Astrocyte (in vitro differentiated cells and primary cell): ENCODE results near the gene TFEC. TPM values are rescaled to one million over a fixed set of nuclear protein-coding genes. Genes with fewer than 3 reads are reported as not detected.

ENCODE experiments used
- DNase-seq: peaks from one replicate; pipeline ENCODE4 v3.0.0-alpha.2; 2010; ENCODE audit warnings: low read depth
- FAIRE-seq: peaks from 2 replicates; lab custom pipeline; 2011; peaks lifted over from hg19 to GRCh38; lab: Jason Lieb, UNC
- H2AFZ ChIP-seq: 2 replicates; pipeline ENCODE4 v1.6.0; 2012; ENCODE audit warnings: low read depth, low read length, inconsistent platforms
- H3K27ac ChIP-seq: 2 replicates; pipeline ENCODE4 v1.5.1; 2011; ENCODE audit warnings: low read depth, low read length, inconsistent platforms
- H3K27me3 ChIP-seq: 2 replicates; pipeline ENCODE4 v1.6.0; 2011; ENCODE audit warnings: low read length, inconsistent platforms; ENCODE audit not compliant: insufficient read depth
- H3K36me3 ChIP-seq: 2 replicates; pipeline ENCODE4 v1.5.1; 2011; ENCODE audit warnings: low read length, inconsistent platforms; ENCODE audit not compliant: insufficient read depth
- H3K4me1 ChIP-seq: 2 replicates; pipeline ENCODE4 v1.5.1; 2011; ENCODE audit warnings: low read length, inconsistent platforms; ENCODE audit not compliant: insufficient read depth
- H3K4me2 ChIP-seq: 2 replicates; pipeline ENCODE4 v1.6.0; 2012; ENCODE audit warnings: low read length, inconsistent platforms
- H3K4me3 ChIP-seq: 2 replicates; pipeline ENCODE4 v1.5.1; 2011; ENCODE audit warnings: low read depth, mild to moderate bottlenecking, low read length, inconsistent platforms; ENCODE audit not compliant: insufficient read depth
- H3K79me2 ChIP-seq: 2 replicates; pipeline ENCODE4 v1.6.0; 2012; ENCODE audit warnings: mild to moderate bottlenecking, low read length, inconsistent platforms; ENCODE audit not compliant: insufficient read depth
- H3K9ac ChIP-seq: 2 replicates; pipeline ENCODE4 v1.6.0; 2012; ENCODE audit warnings: mild to moderate bottlenecking, low read length, inconsistent platforms
- H3K9me3 ChIP-seq: 2 replicates; pipeline ENCODE4 v1.5.1; 2012; ENCODE audit warnings: low read depth, mild to moderate bottlenecking, low read length, inconsistent platforms; ENCODE audit not compliant: insufficient read depth
- H4K20me1 ChIP-seq: 2 replicates; pipeline ENCODE4 v1.6.0; 2012; ENCODE audit warnings: low read length, inconsistent platforms; ENCODE audit not compliant: insufficient read depth
- H3K27ac Mint-ChIP-seq: one replicate; pipeline ENCODE4 v1.8.0; 2021; ENCODE audit warnings: mild to moderate bottlenecking, mixed read lengths; ENCODE audit not compliant: unreplicated experiment
- H3K27me3 Mint-ChIP-seq: one replicate; pipeline ENCODE4 v1.8.0; 2021; ENCODE audit warnings: low read depth, mixed read lengths; ENCODE audit not compliant: unreplicated experiment
- H3K36me3 Mint-ChIP-seq: one replicate; pipeline ENCODE4 v1.8.0; 2021; ENCODE audit warnings: low read depth, mixed read lengths; ENCODE audit not compliant: unreplicated experiment
- H3K4me1 Mint-ChIP-seq: one replicate; pipeline ENCODE4 v1.8.0; 2021; ENCODE audit warnings: low read depth, mixed read lengths; ENCODE audit not compliant: unreplicated experiment
- H3K4me3 Mint-ChIP-seq: one replicate; pipeline ENCODE4 v1.8.0; 2021; ENCODE audit warnings: mild to moderate bottlenecking, moderate library complexity, mixed read lengths; ENCODE audit not compliant: unreplicated experiment
- H3K9me3 Mint-ChIP-seq: one replicate; pipeline ENCODE4 v1.8.0; 2021; ENCODE audit warnings: mild to moderate bottlenecking, mixed read lengths; ENCODE audit not compliant: unreplicated experiment
- CTCF ChIP-seq: IDR thresholded peaks from 2 replicates; pipeline ENCODE4 v1.5.1; 2011; ENCODE audit warnings: low read depth, mild to moderate bottlenecking, inconsistent platforms, low read length, moderate library complexity; ENCODE audit not compliant: insufficient read depth
- EZH2 ChIP-seq: IDR thresholded peaks from 2 replicates; pipeline ENCODE4 v1.6.1; 2012; ENCODE audit warnings: mild to moderate bottlenecking, low read length, inconsistent platforms; ENCODE audit not compliant: insufficient read depth
- total RNA-seq: library from RNA; stranded (reverse); gene quantifications from 2 replicates; pipeline ENCODE4 v1.2.1, GENCODE V29; 2021

The TFEC gene
- total RNA-seq, 1 donor from 2014 or later: 1.8 TPM

- Histone ChIP-seq H3K4me2 (no peak overlapping the region), H3K9me3 (no peaks in the 10 kb centered on the region), H3K4me1 (no peaks in the 10 kb centered on the region), H3K9ac (no peak overlapping the region), H3K36me3 (no peaks in the 10 kb centered on the region), H4K20me1 (no peaks in the 10 kb centered on the region), H2AFZ (no peak overlapping the region), H3K4me3 (no peak overlapping the region), H3K27ac (no peak overlapping the region), H3K79me2 (no peaks in the 10 kb centered on the region), H3K27me3 (no peaks in the 10 kb centered on the region)
- no peak for FAIRE-seq
- no peak for TF ChIP-seq EZH2
- no peak for TF ChIP-seq CTCF
- Mint-ChIP-seq H3K27me3 (no peaks in the 10 kb centered on the region), H3K4me1 (peaks cover 6% of the 10 kb centered on the region), H3K36me3 (no peaks in the 10 kb centered on the region), H3K4me3 (no peak overlapping the region), H3K27ac (no peak overlapping the region), H3K9me3 (peaks cover 2% of the 10 kb centered on the region)
- DNase-seq: no peak
These were observed 2.3 kb upstream of the TFEC start for GRCh38 chr7:116032886-116033285.

GRCh38 chr7:116028787-116029186 lies 1.8 kb downstream of the TFEC start:
- DNase-seq (no peak), FAIRE-seq (no peak)
- Histone ChIP-seq H3K9ac (no peak overlapping the region), H3K4me1 (no peaks in the 10 kb centered on the region), H3K9me3 (no peaks in the 10 kb centered on the region), H3K27me3 (no peaks in the 10 kb centered on the region), H3K4me3 (no peak overlapping the region), H3K36me3 (no peaks in the 10 kb centered on the region), H2AFZ (no peak overlapping the region), H4K20me1 (no peaks in the 10 kb centered on the region), H3K27ac (no peak overlapping the region), H3K79me2 (no peaks in the 10 kb centered on the region), H3K4me2 (no peak overlapping the region)
- no peak for TF ChIP-seq EZH2
- TF ChIP-seq CTCF: no peak
- H3K9me3 Mint-ChIP-seq: peaks cover 2% of the 10 kb centered on the region
- H3K4me3 Mint-ChIP-seq: no peak overlapping the region
- H3K36me3 Mint-ChIP-seq: no peaks in the 10 kb centered on the region
- H3K27me3 Mint-ChIP-seq: no peaks in the 10 kb centered on the region
- no peak overlapping the region for H3K27ac Mint-ChIP-seq
- H3K4me1 Mint-ChIP-seq: peaks cover 16% of the 10 kb centered on the region

GRCh38 chr7:116027786-116028185 lies 2.8 kb downstream of the TFEC start:
- Histone ChIP-seq H3K9ac (no peak overlapping the region), H3K9me3 (no peaks in the 10 kb centered on the region), H4K20me1 (no peaks in the 10 kb centered on the region), H3K4me2 (no peak overlapping the region), H2AFZ (no peak overlapping the region), H3K79me2 (no peaks in the 10 kb centered on the region), H3K27me3 (no peaks in the 10 kb centered on the region), H3K4me1 (no peaks in the 10 kb centered on the region), H3K4me3 (no peak overlapping the region), H3K36me3 (no peaks in the 10 kb centered on the region), H3K27ac (no peak overlapping the region)
- TF ChIP-seq CTCF: no peak
- TF ChIP-seq EZH2: no peak
- FAIRE-seq (no peak), DNase-seq (no peak)
- H3K36me3 Mint-ChIP-seq: no peaks in the 10 kb centered on the region
- no peaks in the 10 kb centered on the region for H3K27me3 Mint-ChIP-seq
- no peak overlapping the region for H3K4me3 Mint-ChIP-seq
- peaks cover 2% of the 10 kb centered on the region for H3K9me3 Mint-ChIP-seq
- no peak overlapping the region for H3K27ac Mint-ChIP-seq
- H3K4me1 Mint-ChIP-seq: peaks cover 16% of the 10 kb centered on the region
